SH-SY5Y (cell line): ENCODE measurements around the gene ZBTB46.

ENCODE experiments used
- GATA2 ChIP-seq: IDR thresholded peaks from 2 replicates; pipeline ENCODE4 v1.6.1; 2011; ENCODE audit warnings: mild to moderate bottlenecking, low read depth, low read length
- GATA3 ChIP-seq: IDR thresholded peaks from 2 replicates; pipeline ENCODE4 v1.6.1; 2011; ENCODE audit warnings: low read depth, mild to moderate bottlenecking, low read length, moderate library complexity

DNA sequence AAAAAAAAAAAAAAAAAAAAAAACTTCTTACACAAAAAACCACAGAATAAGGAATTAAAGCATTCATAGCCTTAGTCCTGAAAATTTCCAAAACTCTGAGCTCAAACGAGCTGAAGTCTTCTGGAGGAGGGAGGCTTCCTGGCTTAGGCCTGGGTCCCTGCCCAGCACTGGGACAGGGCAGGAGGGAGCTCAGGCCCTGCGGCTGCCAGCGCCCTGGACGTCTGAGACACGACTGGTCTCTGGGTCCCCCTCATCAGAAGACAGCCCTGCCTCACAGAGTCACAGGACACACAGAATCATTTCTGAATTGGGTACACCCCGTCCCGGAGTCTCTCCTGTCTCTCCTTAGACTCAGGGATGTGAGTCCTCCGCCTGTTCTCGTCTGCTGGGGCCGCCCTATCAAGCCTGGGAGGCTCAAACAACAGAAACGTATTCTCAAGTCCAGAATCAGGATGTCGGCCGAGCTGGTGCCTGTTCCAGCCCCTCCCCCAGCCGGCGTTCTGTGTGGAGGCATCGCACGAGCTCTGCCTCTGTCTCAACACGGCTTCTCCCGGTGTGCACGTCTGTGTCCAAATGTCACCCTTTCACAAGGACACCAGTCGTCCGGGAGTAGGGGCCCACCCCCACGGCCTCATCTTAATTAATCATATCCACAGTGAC, 39.4 kb downstream of the ZBTB46 start:
- no peak for TF ChIP-seq GATA3
- TF ChIP-seq GATA2: no peak
